Transverse colon (tissue), 4 donors: ENCODE results near the gene STRIP2. TPM values are rescaled to one million over a fixed set of nuclear protein-coding genes. Genes with fewer than 3 reads are reported as not detected.

Source experiments
- DNase-seq: peaks from one replicate; pipeline ENCODE4 v3.0.0-alpha.2; 2019
- H3K27ac ChIP-seq, 4 donors: fragments of 200-600 bp; sonication (generic); 2 replicates each; pipeline ENCODE4 v1.5.1; 2016 to 2018; ENCODE audit warnings: inconsistent platforms in 4 of 4
- H3K27me3 ChIP-seq: fragments of 200-600 bp; sonication (generic); 2 replicates; pipeline ENCODE4 v1.5.1; 2017; ENCODE audit warnings: inconsistent platforms
- H3K36me3 ChIP-seq, 4 donors: fragments of 200-600 bp; sonication (generic); 2 replicates each; pipeline ENCODE4 v1.5.1; 2017 to 2019; ENCODE audit warnings: inconsistent platforms in 4 of 4
- H3K4me1 ChIP-seq, 4 donors: fragments of 200-600 bp; sonication (generic); 2 replicates each; pipeline ENCODE4 v1.5.1; 2017 to 2020; ENCODE audit warnings: inconsistent platforms in 4 of 4
- H3K4me3 ChIP-seq, 4 donors: fragments of 200-600 bp; sonication (generic); 1 replicate in 1 of 4; 2 replicates in 3 of 4; pipeline versions ENCODE4 v1.5.1 to v1.6.1; 2017 to 2019; ENCODE audit warnings: inconsistent platforms in 4 of 4
- H3K9me3 ChIP-seq, 2 donors: fragments of 200-600 bp; sonication (generic); 2 replicates each; pipeline ENCODE4 v1.5.1; 2017 to 2019; ENCODE audit warnings: inconsistent platforms in 2 of 2
- CTCF ChIP-seq, 5 experiments: fragments of 200-600 bp in 3 of 5; fragments of 450-650 bp in 2 of 5; sonication (generic) in 3 of 5; IDR thresholded peaks; 1 replicate in 2 of 5; 2 replicates in 3 of 5; pipeline ENCODE4 v1.5.1; 2016 to 2017; ENCODE audit warnings: antibody characterized with exemption in 5 of 5, inconsistent platforms in 3 of 5, mild to moderate bottlenecking in 2 of 5, moderate library complexity in 1 of 5
- EP300 ChIP-seq: sonication (generic); formaldehyde crosslinking; IDR thresholded peaks from one replicate; pipeline ENCODE4 v1.6.1; 2017; ENCODE audit warnings: antibody characterized with exemption, low read depth
- POLR2A ChIP-seq: fragments of 450-650 bp; IDR thresholded peaks from one replicate; pipeline ENCODE4 v1.6.1; 2016; ENCODE audit warnings: antibody characterized with exemption, mild to moderate bottlenecking, moderate library complexity
- POLR2AphosphoS5 ChIP-seq, 3 donors: sonication (generic); formaldehyde crosslinking; IDR thresholded peaks; one replicate each; pipeline ENCODE4 v1.6.1; 2016; ENCODE audit warnings: antibody characterized with exemption in 3 of 3
- WGBS, 2 donors: methylation state at CpG; one replicate each; pipeline ENCODE4 v1.1.5; 2018; ENCODE audit warnings: low coverage in 1 of 2; 5-methylcytosine and 5-hydroxymethylcytosine counted together
- in situ Hi-C, 4 donors: fragments of 200-750 bp; cut with MboI; loops; one replicate each; pipeline versions ENCODE4 v1.15.0 to v1.15.1; 2017; ENCODE audit warnings: low sequenced_read_pairs in 3 of 4, low pct_ligation_motif_present in 1 of 4, low pct_unique_long_range_greater_than_20kb in 1 of 4
- intact Hi-C: fragments of 100-400 bp; cut with DNase I; formaldehyde crosslinking; loops from one replicate; pipeline ENCODE4 v1.15.1; 2023; ENCODE audit warnings: low total_unique reads
- total RNA-seq, 4 donors: library from RNA; depleted of rRNA; stranded (reverse); fragments of >200 nt; gene quantifications; one replicate each; pipeline ENCODE4 v1.1.0, GENCODE V29; 2016

STRIP2 gene
- total RNA-seq, 4 donors from 2014 or later, result 0.82 to 1.1 TPM; not detected in 2

- H3K27ac ChIP-seq, result no peak overlapping the region
These were observed 61.8 kb downstream of the STRIP2 start for GRCh38 chr7:129495987-129496386.

GRCh38 chr7:129496653-129497052, 62.4 kb downstream of the STRIP2 start:
- 67 to 75% methylated on average over 7 of the region's 7 CpGs for WGBS, 2 donors
- no peak for DNase-seq
- Histone ChIP-seq H3K27me3 (no peaks in the 10 kb centered on the region), H3K36me3 (no peaks in the 10 kb centered on the region), H3K27ac (no peak overlapping the region), H3K4me3 (no peak overlapping the region), H3K4me1 (no peaks in the 10 kb centered on the region), H3K9me3 (no peaks in the 10 kb centered on the region)
- in situ Hi-C loops (no loop called here), intact Hi-C loops (no loop called here)
- TF ChIP-seq CTCF (IDR thresholded peaks at IDR 0.05) (no peak), POLR2AphosphoS5 (IDR thresholded peaks at IDR 0.05) (no peak)

More at GRCh38 chr7:129495987-129496386, 61.8 kb downstream of the STRIP2 start:
- no peaks in the 10 kb centered on the region for H3K4me1 ChIP-seq
- H3K4me3 ChIP-seq, result no peak overlapping the region
- no peaks in the 10 kb centered on the region for H3K36me3 ChIP-seq
- no peak for DNase-seq
- TF ChIP-seq CTCF (IDR thresholded peaks at IDR 0.05) (no peak), POLR2A (no peak), POLR2AphosphoS5 (IDR thresholded peaks at IDR 0.05) (no peak), EP300 (no peak)
- H3K27me3 ChIP-seq, result no peaks in the 10 kb centered on the region
- intact Hi-C loops (no loop called here), in situ Hi-C loops (no loop called here)
- 77% methylated on average over 1 of the region's 1 CpG; no CpG with 5 or more reads in 1 of the 2 donors for WGBS, 2 donors
- H3K9me3 ChIP-seq, result no peaks in the 10 kb centered on the region

GRCh38 chr7:129497156-129497555, 62.9 kb downstream of the STRIP2 start:
- in situ Hi-C loops (no loop called here), intact Hi-C loops (no loop called here)
- H3K9me3 ChIP-seq, result no peaks in the 10 kb centered on the region
- WGBS, 2 donors, result 78 to 92% methylated on average over 3 to 4 of the region's 4 CpGs
- H3K36me3 ChIP-seq, result no peaks in the 10 kb centered on the region
- no peak for DNase-seq
- no peaks in the 10 kb centered on the region for H3K27me3 ChIP-seq
- peaks cover 0 to 3% (median 0%) of the 10 kb centered on the region in 4 donors for H3K4me1 ChIP-seq
- no peak for TF ChIP-seq POLR2A
- H3K27ac ChIP-seq, result no peak overlapping the region
- H3K4me3 ChIP-seq, result no peak overlapping the region

GRCh38 chr7:129498021-129498420, 63.8 kb downstream of the STRIP2 start:
- no peak overlapping the region for H3K4me3 ChIP-seq
- H3K4me1 ChIP-seq, result peaks cover 0 to 6% (median 4%) of the 10 kb centered on the region in 4 donors
- no peak for TF ChIP-seq POLR2AphosphoS5 (IDR thresholded peaks at IDR 0.05)
- TF ChIP-seq POLR2A, result no peak
- TF ChIP-seq EP300, result no peak
- TF ChIP-seq CTCF (IDR thresholded peaks at IDR 0.05), result no peak
- 80 to 100% methylated on average over 1 of the region's 1 CpG for WGBS, 2 donors
- no peak overlapping the region for H3K27ac ChIP-seq
- H3K36me3 ChIP-seq, result no peaks in the 10 kb centered on the region
- in situ Hi-C loops (no loop called here), intact Hi-C loops (no loop called here)
- H3K9me3 ChIP-seq, result no peaks in the 10 kb centered on the region
- peaks cover 6% of the 10 kb centered on the region for H3K27me3 ChIP-seq
- no peak for DNase-seq

- Histone ChIP-seq H3K4me3 (no peak overlapping the region), H3K27me3 (peaks cover 18% of the 10 kb centered on the region), H3K9me3 (no peaks in the 10 kb centered on the region), H3K36me3 (no peaks in the 10 kb centered on the region), H3K4me1 (peaks cover 0 to 9% (median 5%) of the 10 kb centered on the region in 4 donors), H3K27ac (no peak overlapping the region)
- intact Hi-C loops, result no loop called here
- no peak for DNase-seq
- TF ChIP-seq POLR2AphosphoS5 (IDR thresholded peaks at IDR 0.05), result no peak
- no peak for TF ChIP-seq EP300
- TF ChIP-seq POLR2A, result no peak
- TF ChIP-seq CTCF (IDR thresholded peaks at IDR 0.05), result no peak
- in situ Hi-C loops, result no loop called here
- 63 to 80% methylated on average over 1 to 6 of the region's 6 CpGs for WGBS, 2 donors
These were observed 65.8 kb downstream of the STRIP2 start for GRCh38 chr7:129499999-129500398.
